Activated CD4-positive, alpha-beta T cell treated with anti-CD3 and anti-CD28 coated beads, Interleukin-2, Interleukin-6, amounts not matched to agents 100 ng/mL and 50 ng/mL, durations not matched to agents 16 hours and 8 hours (primary cell): ENCODE data around the gene PKDCC.

Source experiments
- DNase-seq: peaks from one replicate; pipeline ENCODE4 v3.0.0-alpha.2; 2020

PKDCC gene, protein sequence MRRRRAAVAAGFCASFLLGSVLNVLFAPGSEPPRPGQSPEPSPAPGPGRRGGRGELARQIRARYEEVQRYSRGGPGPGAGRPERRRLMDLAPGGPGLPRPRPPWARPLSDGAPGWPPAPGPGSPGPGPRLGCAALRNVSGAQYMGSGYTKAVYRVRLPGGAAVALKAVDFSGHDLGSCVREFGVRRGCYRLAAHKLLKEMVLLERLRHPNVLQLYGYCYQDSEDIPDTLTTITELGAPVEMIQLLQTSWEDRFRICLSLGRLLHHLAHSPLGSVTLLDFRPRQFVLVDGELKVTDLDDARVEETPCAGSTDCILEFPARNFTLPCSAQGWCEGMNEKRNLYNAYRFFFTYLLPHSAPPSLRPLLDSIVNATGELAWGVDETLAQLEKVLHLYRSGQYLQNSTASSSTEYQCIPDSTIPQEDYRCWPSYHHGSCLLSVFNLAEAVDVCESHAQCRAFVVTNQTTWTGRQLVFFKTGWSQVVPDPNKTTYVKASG

DNA sequence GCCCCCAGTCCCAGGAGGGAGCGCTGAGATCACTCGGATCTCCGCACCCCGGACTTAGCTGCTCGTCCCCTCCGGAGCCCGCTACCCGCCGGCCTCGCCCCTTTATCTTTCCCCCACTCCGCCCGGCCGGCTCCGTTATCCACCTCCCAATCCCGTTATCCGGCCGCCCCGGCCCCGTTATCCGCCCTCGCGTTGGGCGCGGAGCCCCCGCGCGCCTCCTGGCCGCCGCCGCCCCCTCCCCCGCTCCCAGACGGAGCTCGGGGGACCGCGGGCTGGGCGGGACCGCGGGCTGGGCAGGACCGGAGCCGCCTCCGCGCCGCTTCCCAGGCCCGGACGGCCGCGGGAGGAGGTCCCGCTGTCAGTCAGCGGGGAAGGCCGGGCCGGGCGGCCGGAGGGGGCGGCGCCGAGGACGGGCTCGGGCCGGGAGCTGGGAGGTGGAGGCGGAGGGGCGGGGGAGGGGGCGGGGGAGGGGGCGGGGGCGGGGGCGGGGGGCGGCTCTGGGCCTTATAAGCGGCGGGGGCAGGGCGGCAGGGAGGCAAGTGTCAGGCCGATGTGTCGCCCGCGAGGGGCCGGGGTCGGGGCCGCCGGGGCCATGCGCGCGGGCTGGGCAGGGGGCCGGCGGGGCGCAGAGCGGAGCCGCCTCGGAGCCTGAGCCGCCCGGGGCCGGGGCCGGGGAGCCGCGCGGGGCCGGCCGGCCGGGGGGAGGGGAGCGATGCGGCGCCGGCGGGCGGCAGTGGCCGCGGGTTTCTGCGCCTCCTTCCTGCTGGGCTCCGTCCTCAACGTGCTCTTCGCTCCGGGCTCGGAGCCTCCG, at the start of gene PKDCC:
Gene PKDCC (plus strand): TSS at position 534 of the 811 bp plus-strand sequence. CDS start 179 bp downstream, at position 713.
- peak; percentile 37 for DNase-seq

DNA sequence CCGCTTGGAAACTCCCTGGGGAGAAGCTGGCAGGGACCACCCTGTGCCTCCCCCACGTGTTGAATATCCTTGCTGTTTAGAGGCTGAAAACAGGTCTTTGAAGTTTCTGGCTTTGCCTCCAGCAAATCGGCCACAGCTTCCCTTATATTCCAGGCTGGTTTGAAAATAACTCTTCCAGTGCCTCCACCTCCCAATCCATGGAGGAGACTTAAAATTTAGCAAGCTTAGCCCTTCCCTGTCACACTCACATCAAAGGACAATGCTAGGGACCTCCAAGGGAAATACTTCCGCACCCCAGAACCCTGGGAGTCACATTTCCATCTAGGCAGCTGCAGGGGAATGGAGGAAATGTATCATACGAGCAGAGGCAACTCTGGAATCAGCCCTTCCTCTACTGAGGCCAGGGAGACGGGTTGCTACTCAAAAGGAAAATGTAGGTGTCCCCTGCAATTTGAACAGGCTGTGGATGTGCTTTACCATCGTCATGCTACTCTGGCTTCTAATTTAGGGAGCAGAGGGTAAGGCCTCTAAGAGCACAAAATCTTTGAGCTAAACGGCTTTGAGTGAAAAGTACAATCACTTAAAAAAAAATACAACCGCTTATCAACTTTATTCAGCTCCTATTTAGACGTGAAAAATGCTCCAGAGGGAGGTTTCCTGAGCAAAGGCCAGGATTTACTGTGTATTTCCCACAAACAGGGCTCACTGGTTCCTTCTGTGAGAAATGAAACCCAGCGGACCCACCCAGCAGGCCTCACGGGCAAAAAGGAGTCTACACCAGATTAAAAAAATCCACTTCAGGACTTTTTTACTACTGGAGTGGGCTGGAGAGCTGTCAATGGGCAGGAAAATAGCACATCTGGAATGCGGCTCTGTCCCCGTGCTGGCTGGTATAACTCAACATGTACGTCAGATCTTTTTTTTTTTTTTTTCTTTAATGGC, 49.4 kb upstream of the PKDCC start:
- DNase-seq, result no peak

- DNase-seq, result no peak
These were observed 48.7 kb upstream of the PKDCC start for GRCh38 chr2:41999128-41999480.

DNA sequence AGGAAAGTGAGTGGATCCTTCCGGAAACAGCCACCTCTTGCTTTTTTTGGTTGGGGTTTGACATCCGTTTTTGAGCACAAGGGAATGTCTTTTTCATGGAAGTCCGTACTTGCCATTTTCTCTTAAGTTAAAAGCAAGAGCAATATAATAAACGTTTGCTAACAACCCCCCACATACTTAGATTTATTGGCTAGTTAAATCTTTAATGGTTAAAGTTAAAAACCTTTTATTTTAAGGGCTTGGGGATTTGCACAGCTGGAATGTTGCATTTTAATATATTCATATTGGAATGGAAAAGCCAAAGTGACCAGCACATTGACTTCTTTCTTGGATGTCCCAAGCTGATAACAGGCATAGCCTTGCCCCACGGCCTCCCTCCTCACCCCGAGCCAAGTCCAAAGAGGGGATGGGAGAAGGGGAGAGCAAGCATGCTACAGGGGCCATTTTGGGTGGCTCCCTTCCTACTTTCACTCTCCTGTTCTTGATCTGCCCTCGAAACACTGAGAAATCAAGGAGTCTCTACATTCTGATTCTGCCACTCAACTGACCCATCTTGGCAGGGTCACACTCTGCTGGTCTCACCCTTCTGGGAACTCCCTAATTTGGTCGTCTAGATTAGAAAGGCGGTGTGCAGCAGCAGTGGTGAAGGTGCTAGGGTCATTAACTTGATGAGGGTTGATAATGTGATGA, 48.1 kb upstream of the PKDCC start:
- DNase-seq, result no peak

DNA sequence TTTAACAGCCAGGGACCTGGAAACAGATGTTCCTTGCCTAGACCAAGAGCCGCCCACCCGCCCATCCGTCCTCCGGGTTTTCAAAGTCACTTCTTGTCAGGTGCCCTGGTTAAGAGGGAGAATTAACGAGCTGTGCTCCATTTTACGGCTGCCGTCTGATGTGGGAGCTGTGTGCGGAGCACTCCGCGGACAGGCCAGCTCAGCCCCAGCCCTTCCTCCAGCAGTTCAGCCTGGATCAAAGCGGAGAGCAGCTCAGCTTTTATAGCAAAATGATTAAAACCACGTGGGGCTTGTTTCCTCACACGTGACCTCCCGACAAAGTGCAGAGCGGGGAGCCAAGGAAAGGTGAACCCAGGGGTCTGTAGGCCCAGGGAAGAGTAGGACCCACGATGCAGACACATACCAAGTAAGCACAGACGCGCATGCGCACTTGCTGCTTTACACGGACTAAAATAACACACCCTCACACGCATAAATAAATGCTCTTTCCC, 46.1 kb upstream of the PKDCC start:
- DNase-seq, result no peak

GRCh38 chr2:42007551-42007950, 40.3 kb upstream of the PKDCC start:
- DNase-seq, result no peak

DNA sequence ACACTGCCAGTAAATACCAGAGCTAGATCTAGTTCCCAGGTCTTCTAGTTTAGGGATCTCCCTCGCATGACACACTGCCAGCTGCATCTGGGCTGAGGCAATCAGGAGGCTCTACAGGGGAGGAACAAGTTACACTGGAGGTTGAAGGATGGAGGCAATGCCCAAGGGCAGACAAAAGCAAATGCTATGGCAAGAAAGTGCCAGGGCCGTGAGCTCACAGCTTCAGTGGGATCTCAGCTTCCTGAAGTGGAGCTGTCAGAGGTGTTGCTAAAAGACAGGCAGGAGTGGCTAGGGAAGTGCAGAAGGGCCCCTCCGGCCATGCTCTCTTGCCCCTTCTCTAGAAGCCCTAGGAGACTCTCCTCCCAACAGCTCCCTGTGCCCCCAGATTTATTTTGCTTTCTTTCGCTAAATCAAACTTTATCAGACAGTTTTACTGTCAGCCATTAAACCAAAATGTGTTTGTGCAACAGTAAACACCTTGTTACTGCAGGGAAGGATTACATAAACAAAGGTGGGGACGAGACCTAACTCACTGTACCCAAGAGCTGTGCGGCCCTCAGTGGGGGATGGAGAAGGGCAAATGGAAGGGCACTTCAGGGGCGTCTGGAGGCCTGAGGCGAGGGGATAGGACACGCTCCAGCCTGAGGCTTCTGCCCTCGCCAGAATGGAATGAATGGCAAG, 39.4 kb upstream of the PKDCC start:
- DNase-seq, result no peak

GRCh38 chr2:42009657-42010580, 37.9 kb upstream of the PKDCC start:
- DNase-seq, result peak; percentile 59

DNA sequence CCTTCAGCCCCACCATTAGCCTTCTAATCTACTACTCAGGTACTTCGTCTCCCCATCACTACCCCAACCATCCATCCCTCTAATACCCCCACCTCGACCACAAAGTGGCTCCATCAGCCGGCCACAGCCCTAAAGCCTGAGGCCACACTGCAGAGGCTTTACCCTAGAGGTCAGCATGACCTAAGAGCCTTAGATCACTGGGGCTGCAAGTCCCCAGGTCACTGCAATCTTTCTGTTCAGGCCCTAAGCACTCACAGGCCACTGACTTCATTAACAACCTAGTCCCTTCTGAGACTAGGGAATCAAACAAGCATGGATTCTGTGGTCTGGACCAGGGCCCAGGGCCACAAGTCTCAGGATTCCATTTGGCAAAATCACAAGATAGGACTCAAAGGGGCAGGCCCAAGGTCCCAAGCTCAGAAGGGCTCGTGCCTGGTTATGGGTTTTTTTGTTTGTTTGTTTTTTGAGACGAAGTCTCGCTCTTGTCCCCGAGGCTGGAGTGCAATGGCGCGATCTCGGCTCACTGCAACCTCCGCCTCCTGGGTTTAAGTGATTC, 37.0 kb upstream of the PKDCC start:
- DNase-seq, result no peak

DNA sequence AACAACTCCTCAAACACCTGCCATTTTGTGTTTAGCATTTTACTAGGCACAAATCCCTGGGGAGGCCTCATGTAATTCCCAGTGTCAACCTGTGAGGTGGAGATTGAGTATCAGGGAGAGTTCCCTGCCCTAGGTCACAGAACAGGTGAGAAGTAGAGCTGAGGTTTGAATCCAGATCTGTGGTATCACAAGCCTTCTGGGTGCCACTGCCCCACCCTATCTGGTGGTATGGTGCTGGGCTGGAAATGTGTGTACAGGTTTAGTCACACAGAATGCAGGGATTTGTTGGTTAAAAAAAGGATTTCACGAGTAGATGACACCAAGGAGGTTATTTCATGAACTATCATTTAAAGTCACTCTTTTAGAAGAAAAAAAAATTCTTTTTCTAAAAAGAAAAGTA, 35.7 kb upstream of the PKDCC start:
- DNase-seq, result no peak

GRCh38 chr2:42012651-42013050, 35.2 kb upstream of the PKDCC start:
- DNase-seq, result no peak

GRCh38 chr2:42013409-42013808, 34.4 kb upstream of the PKDCC start:
- DNase-seq, result no peak

DNA sequence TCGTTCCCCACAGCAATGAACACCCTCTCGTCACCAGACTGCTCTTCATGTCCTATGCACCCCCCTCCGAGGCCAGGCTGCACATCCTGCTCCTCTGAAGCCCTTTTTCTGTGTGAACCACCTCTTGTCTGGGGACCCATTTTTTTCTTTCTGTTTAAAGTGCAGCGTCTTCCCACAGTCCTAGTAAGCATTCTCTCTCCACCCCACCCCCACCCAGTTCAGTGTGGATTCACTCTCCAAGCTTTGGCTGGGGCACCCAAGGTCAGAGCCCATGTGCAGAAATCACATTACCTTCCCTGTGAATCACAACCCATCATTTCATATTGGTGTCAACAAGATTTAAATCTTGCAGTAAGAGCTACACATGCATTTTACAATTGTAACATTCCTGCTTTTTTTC, 26.4 kb upstream of the PKDCC start:
- no peak for DNase-seq

GRCh38 chr2:42025151-42025582, 22.7 kb upstream of the PKDCC start:
- no peak for DNase-seq

GRCh38 chr2:42026272-42026671, 21.5 kb upstream of the PKDCC start:
- DNase-seq, result no peak

DNA sequence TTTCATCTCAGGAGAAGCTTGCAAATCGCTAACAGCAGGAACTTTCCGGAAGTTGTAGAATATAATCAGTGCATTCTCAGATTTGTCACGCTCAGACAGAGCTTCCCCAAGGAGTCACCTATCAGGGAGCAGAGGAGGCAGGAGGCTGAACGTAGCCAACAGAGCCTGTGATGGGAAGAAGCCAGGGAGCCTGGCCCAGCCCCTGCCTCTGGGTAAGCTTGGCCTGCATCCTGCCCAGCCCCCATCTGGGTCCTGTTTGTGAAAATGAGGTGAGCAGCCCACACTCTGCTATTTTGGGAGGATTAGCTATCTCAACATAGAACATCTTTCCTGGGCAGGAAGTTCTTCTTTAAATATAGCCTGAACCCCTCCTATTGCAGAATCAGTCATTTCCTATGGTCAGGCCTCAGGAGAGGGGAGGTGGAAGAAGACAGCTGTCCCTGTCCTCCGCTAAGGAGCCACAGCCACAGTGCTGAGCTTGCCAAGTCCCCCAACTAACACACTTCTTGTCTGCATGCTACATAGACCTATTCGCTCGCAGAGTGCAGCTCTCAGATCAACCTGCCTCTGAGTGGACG, 19.2 kb upstream of the PKDCC start:
- no peak for DNase-seq

DNA sequence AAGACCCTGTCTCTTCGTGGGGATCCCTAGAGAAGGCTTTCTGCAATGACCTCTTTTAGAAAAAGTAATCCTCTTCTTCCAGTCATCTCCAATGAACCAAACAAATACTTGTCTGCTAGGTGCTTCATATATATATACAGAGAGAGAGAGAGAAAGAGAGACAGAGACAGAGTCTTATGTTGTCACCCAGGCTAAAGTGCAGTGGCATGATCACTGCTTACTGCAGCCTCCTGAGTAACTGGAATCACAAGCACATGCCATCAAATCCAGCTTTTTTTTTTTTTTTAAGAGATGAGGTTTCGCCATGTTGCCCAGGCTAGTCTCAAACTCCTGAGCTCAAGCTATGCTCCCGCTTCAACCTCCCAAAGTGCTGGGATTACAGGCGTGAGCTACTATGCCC, 18.6 kb upstream of the PKDCC start:
- no peak for DNase-seq

- DNase-seq, result no peak
These were observed 18.1 kb upstream of the PKDCC start for GRCh38 chr2:42029639-42030199.

GRCh38 chr2:42030200-42030759, 17.5 kb upstream of the PKDCC start:
- no peak for DNase-seq
